ENCODE data around the gene NTPCR. TPM values are rescaled to one million over a fixed set of nuclear protein-coding genes. Genes with fewer than 3 reads are reported as not detected.
"Not testable (repeated sequence)": the region's sequence is repeated elsewhere in the genome, so short reads cannot be mapped to it uniquely, and the experiment has no call there.

NTPCR gene
- total and polyA plus RNA-seq, 2 donors, result 50.8 to 53.7 TPM

DNA sequence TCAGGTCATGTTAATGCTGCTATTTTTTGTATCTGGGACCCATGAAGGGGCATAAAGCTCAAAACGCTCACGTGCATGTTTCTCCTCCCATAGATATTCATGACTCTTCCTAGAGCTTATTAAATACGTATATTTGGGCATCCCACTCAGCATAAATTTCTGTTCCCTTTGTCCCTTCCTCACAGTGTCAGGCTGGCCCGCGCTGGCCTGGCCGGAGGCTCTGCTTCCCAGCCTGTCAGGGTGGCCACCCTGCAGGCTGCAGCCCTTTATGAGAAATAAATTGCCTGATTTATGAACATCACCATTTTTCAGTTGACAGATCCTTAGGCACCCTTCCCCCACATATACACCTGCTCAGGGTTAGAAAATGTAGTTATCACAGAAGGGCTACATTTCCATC, 44.0 kb upstream of the NTPCR start:
- Histone ChIP-seq H3K9me3 (ENCODE audit: control insufficient read depth in 2 of 2, insufficient read depth in 1 of 2, low read length in 1 of 2) (no peaks in the 10 kb centered on the region), H3K4me3 (ENCODE audit: low read length in 2 of 2) (no peak overlapping the region), H3K27ac (ENCODE audit: low read depth in 1 of 2, low read length in 1 of 2) (peak overlapping the region in 1 of 2 donors; percentile 74), H3K27me3 (ENCODE audit: control insufficient read depth in 2 of 2, insufficient read depth in 1 of 2, low read length in 1 of 2) (peaks cover 0 to 2% of the 10 kb centered on the region in 2 donors), H3K36me3 (ENCODE audit: control insufficient read depth in 2 of 2, insufficient read depth in 2 of 2, low read length in 1 of 2) (no peaks in the 10 kb centered on the region), H3K4me1 (ENCODE audit: control insufficient read depth in 2 of 2, insufficient read depth in 2 of 2, low read length in 2 of 2) (peaks cover 30 to 85% of the 10 kb centered on the region in 2 donors)
- WGBS, result 99% methylated on average over 6 of the region's 6 CpGs
- peak in 2 of 9 donors; percentile 41 to 72 for DNase-seq (ENCODE audit: low read depth in 6 of 9, low spot score in 9 of 9)

DNA sequence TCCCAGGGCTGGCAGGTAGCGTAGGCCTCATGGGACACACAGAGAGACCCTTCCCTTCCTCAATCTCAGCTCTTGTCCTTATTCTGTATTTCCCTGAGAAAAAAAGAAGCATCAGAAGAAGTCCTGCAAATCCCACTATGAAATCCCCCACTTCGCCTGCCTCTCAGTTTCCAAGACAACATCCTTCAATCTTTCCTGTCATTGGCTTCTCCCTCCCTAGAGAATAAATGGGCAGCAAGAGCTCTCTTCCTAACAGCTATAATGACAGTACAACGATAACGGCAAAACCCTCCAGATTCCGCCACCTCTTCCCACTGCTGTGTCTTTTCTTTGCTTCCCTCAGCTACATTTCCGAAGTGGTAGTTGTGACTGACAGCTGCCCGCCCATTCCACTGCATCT, 41.6 kb upstream of the NTPCR start:
- H3K4me3 ChIP-seq (ENCODE audit: low read length in 2 of 2), result no peak overlapping the region
- WGBS, result 99% methylated on average over 7 of the region's 7 CpGs

DNA sequence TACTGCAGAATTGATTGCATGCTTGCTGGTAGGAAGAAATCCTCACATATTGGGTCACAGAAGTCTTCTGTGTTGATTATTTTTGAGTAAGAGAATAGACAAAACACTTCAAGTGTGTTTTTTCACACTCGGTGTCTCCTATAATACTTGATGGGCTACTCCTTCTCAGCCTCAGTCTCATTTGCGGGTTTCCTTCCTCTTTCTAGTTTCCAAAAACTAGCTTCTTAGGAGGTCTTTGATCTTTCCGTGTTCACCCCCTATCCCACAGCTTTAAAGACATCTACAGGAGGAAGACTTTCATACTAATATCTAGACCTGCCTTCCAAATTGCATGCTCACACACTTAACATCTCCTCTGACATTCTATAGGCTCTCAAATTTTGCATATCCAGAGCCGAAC, 40.7 kb upstream of the NTPCR start:
- Histone ChIP-seq H3K27ac (ENCODE audit: low read depth in 1 of 2, low read length in 1 of 2) (no peak overlapping the region), H3K9me3 (ENCODE audit: control insufficient read depth in 2 of 2, insufficient read depth in 1 of 2, low read length in 1 of 2) (no peaks in the 10 kb centered on the region), H3K4me1 (ENCODE audit: control insufficient read depth in 2 of 2, insufficient read depth in 2 of 2, low read length in 2 of 2) (peaks cover 30 to 59% of the 10 kb centered on the region in 2 donors), H3K36me3 (ENCODE audit: control insufficient read depth in 2 of 2, insufficient read depth in 2 of 2, low read length in 1 of 2) (no peaks in the 10 kb centered on the region), H3K4me3 (ENCODE audit: low read length in 2 of 2) (no peak overlapping the region), H3K27me3 (ENCODE audit: control insufficient read depth in 2 of 2, insufficient read depth in 1 of 2, low read length in 1 of 2) (peaks cover 0 to 2% of the 10 kb centered on the region in 2 donors)
- DNase-seq (ENCODE audit: low read depth in 6 of 9, low spot score in 9 of 9), result peak in 1 of 9 donors; percentile 58
- 18% methylated on average over 4 of the region's 4 CpGs for WGBS

More for the DNA sequence above, 41.6 kb upstream of the NTPCR start:
- no peak for DNase-seq (ENCODE audit: low read depth in 6 of 9, low spot score in 9 of 9)
- Histone ChIP-seq H3K9me3 (ENCODE audit: control insufficient read depth in 2 of 2, insufficient read depth in 1 of 2, low read length in 1 of 2) (no peaks in the 10 kb centered on the region), H3K4me1 (ENCODE audit: control insufficient read depth in 2 of 2, insufficient read depth in 2 of 2, low read length in 2 of 2) (peaks cover 30 to 66% of the 10 kb centered on the region in 2 donors), H3K36me3 (ENCODE audit: control insufficient read depth in 2 of 2, insufficient read depth in 2 of 2, low read length in 1 of 2) (no peaks in the 10 kb centered on the region), H3K27me3 (ENCODE audit: control insufficient read depth in 2 of 2, insufficient read depth in 1 of 2, low read length in 1 of 2) (peaks cover 0 to 2% of the 10 kb centered on the region in 2 donors), H3K27ac (ENCODE audit: low read depth in 1 of 2, low read length in 1 of 2) (no peak overlapping the region)

DNA sequence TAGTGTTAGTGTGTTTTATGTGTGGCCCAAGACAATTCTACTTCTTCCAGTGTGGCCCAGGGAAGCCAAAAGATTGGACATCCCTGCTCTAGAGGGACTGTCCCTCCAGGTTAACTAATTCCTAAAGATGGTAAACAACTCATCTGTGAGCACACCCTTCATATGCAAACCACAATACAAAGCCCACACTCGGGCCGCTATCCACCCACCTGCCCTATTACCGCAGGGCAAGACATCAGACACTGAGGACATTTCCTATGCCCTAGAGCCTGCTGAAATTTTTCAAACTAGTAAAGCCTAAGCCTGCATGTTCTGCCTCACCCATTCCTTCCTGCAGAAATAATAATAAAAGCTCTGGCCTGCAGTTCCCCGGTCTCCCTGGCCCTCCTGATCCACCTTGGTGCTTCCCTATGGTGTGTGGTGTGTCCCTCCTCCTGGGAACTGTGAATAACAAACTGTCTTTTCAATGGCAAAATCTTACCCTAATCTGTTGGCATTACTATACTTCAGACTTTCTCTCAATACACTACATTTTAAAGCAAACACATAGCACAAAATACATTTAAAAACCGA, 39.3 kb upstream of the NTPCR start:
- 56% methylated on average over 5 of the region's 5 CpGs for WGBS
- Histone ChIP-seq H3K36me3 (ENCODE audit: control insufficient read depth in 2 of 2, insufficient read depth in 2 of 2, low read length in 1 of 2) (no peaks in the 10 kb centered on the region), H3K9me3 (ENCODE audit: control insufficient read depth in 2 of 2, insufficient read depth in 1 of 2, low read length in 1 of 2) (no peaks in the 10 kb centered on the region), H3K27me3 (ENCODE audit: control insufficient read depth in 2 of 2, insufficient read depth in 1 of 2, low read length in 1 of 2) (peaks cover 0 to 2% of the 10 kb centered on the region in 2 donors), H3K4me3 (ENCODE audit: low read length in 2 of 2) (no peak overlapping the region), H3K4me1 (ENCODE audit: control insufficient read depth in 2 of 2, insufficient read depth in 2 of 2, low read length in 2 of 2) (peaks cover 19 to 55% of the 10 kb centered on the region in 2 donors), H3K27ac (ENCODE audit: low read depth in 1 of 2, low read length in 1 of 2) (no peak overlapping the region)
- DNase-seq (ENCODE audit: low read depth in 6 of 9, low spot score in 9 of 9), result no peak

DNA sequence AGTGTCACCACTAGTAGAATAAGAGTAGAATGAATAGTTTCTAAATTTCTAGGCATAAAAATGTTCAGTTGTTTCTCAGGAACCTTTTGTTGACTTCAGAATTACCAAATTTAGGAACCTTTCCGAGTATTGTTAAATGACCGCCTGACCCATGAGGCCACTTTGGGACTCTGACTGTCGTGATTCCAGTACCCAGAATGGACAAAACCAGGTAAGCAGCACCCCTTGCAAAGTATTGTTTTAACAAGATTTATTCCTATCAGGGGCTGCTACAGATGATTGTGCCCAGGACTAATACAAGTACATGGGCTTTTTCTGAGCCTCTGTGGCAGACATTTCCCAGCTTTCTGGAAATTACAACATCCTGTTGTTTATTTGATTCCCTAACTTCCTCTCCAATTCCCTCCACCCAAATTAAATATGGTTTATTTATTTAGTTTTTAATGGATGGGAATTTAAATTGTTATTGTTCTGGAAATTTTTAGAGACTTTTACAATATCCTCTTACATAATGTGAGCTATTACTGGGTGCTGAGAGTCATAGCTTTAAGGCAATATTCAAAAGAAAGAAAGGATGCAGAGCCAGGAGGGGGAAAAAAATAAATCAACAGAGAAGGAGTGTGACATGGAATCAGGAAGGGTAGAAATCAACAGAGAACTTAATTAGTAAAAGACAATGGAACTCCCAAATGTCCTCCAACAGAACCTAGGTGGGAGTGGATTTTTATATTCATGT, 37.4 kb upstream of the NTPCR start:
- no peak for DNase-seq (ENCODE audit: low read depth in 6 of 9, low spot score in 9 of 9)
- Histone ChIP-seq H3K9me3 (ENCODE audit: control insufficient read depth in 2 of 2, insufficient read depth in 1 of 2, low read length in 1 of 2) (no peaks in the 10 kb centered on the region), H3K27ac (ENCODE audit: low read depth in 1 of 2, low read length in 1 of 2) (no peak overlapping the region), H3K4me3 (ENCODE audit: low read length in 2 of 2) (no peak overlapping the region), H3K4me1 (ENCODE audit: control insufficient read depth in 2 of 2, insufficient read depth in 2 of 2, low read length in 2 of 2) (peaks cover 11 to 43% of the 10 kb centered on the region in 2 donors), H3K36me3 (ENCODE audit: control insufficient read depth in 2 of 2, insufficient read depth in 2 of 2, low read length in 1 of 2) (no peaks in the 10 kb centered on the region), H3K27me3 (ENCODE audit: control insufficient read depth in 2 of 2, insufficient read depth in 1 of 2, low read length in 1 of 2) (no peaks in the 10 kb centered on the region)
- 95% methylated on average over 3 of the region's 3 CpGs for WGBS

DNA sequence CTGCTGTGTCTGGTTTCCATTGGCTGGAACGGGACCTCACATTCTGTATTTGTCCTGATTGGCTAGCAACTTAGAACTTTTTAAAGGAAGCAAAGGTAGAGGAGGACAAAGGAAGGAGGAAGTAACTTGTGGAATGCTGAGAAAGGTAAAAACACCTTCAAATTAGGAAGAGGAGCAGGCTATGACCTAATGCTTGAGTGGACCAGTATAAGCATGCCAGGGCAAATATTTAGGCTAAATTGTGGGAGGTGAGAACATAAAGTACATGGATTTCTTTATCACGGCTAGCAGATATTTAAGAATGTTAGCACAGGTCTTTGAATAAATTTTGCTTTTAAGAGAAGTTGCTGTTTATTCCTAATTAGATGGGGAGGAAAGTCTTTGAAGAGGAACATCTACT, 36.1 kb upstream of the NTPCR start:
- not testable (repeated sequence) for H3K4me3 ChIP-seq (ENCODE audit: low read length in 2 of 2); DNase-seq (ENCODE audit: low read depth in 6 of 9, low spot score in 9 of 9); H3K9me3 ChIP-seq (ENCODE audit: control insufficient read depth in 2 of 2, insufficient read depth in 1 of 2, low read length in 1 of 2); H3K36me3 ChIP-seq (ENCODE audit: control insufficient read depth in 2 of 2, insufficient read depth in 2 of 2, low read length in 1 of 2); H3K27ac ChIP-seq (ENCODE audit: low read depth in 1 of 2, low read length in 1 of 2); H3K27me3 ChIP-seq (ENCODE audit: control insufficient read depth in 2 of 2, insufficient read depth in 1 of 2, low read length in 1 of 2)
- WGBS, result 98% methylated on average over 2 of the region's 2 CpGs
- H3K4me1 ChIP-seq (ENCODE audit: control insufficient read depth in 2 of 2, insufficient read depth in 2 of 2, low read length in 2 of 2), result peaks cover 11 to 30% of the 10 kb centered on the region in 2 donors

DNA sequence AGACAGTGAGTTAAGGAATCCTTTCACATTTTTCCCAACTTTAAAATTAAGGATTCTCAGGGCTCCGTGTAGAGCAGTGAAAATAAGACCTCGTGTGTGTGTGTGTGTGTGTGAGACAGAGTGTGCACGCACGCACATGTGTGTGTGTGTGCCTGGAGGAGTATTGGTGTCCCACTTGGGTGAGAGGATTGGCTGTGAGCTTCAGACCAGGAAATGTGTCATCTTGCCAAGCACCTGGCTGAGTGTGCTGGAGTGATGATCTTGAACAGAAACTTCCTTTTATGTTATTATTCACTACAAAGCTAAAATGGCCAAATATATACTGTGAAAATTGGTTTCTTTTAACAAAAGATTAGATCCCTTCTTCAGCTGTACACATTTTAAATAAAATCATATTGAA, 35.2 kb upstream of the NTPCR start:
- peak overlapping the region in 1 of 2 donors; percentile 10 for H3K27ac ChIP-seq (ENCODE audit: low read depth in 1 of 2, low read length in 1 of 2)
- no peak for DNase-seq (ENCODE audit: low read depth in 6 of 9, low spot score in 9 of 9)
- no peaks in the 10 kb centered on the region for H3K36me3 ChIP-seq (ENCODE audit: control insufficient read depth in 2 of 2, insufficient read depth in 2 of 2, low read length in 1 of 2)
- H3K9me3 ChIP-seq (ENCODE audit: control insufficient read depth in 2 of 2, insufficient read depth in 1 of 2, low read length in 1 of 2), result no peaks in the 10 kb centered on the region
- H3K4me1 ChIP-seq (ENCODE audit: control insufficient read depth in 2 of 2, insufficient read depth in 2 of 2, low read length in 2 of 2), result peaks cover 4 to 21% of the 10 kb centered on the region in 2 donors
- WGBS, result 66% methylated on average over 4 of the region's 4 CpGs
- no peak overlapping the region for H3K4me3 ChIP-seq (ENCODE audit: low read length in 2 of 2)
- H3K27me3 ChIP-seq (ENCODE audit: control insufficient read depth in 2 of 2, insufficient read depth in 1 of 2, low read length in 1 of 2), result no peaks in the 10 kb centered on the region

DNA sequence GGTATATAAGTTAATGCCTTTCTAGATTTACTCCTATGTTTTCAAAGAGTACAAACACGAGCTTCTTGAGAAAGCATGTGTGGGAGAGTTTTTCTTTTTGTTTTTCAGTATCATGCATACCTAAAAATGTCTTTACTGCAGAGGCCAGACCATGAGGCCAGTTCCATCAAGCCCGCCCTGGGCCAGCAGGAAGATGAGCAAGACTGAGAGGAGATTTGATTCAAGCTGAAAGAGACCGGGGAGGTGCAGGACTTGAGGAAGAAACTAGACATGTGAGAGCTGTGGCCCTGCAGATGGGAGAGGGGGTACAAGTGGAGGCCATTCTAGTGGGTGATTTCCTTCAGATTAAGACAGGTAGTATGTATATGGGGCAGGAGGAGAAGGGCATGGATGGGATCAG, 33.4 kb upstream of the NTPCR start:
- Histone ChIP-seq H3K4me3 (ENCODE audit: low read length in 2 of 2) (no peak overlapping the region), H3K27me3 (ENCODE audit: control insufficient read depth in 2 of 2, insufficient read depth in 1 of 2, low read length in 1 of 2) (peaks cover 0 to 3% of the 10 kb centered on the region in 2 donors), H3K27ac (ENCODE audit: low read depth in 1 of 2, low read length in 1 of 2) (no peak overlapping the region), H3K4me1 (ENCODE audit: control insufficient read depth in 2 of 2, insufficient read depth in 2 of 2, low read length in 2 of 2) (peaks cover 0 to 13% of the 10 kb centered on the region in 2 donors), H3K9me3 (ENCODE audit: control insufficient read depth in 2 of 2, insufficient read depth in 1 of 2, low read length in 1 of 2) (no peaks in the 10 kb centered on the region), H3K36me3 (ENCODE audit: control insufficient read depth in 2 of 2, insufficient read depth in 2 of 2, low read length in 1 of 2) (no peaks in the 10 kb centered on the region)
- no peak for DNase-seq (ENCODE audit: low read depth in 6 of 9, low spot score in 9 of 9)
- WGBS, result 98% methylated on average over 3 of the region's 3 CpGs

DNA sequence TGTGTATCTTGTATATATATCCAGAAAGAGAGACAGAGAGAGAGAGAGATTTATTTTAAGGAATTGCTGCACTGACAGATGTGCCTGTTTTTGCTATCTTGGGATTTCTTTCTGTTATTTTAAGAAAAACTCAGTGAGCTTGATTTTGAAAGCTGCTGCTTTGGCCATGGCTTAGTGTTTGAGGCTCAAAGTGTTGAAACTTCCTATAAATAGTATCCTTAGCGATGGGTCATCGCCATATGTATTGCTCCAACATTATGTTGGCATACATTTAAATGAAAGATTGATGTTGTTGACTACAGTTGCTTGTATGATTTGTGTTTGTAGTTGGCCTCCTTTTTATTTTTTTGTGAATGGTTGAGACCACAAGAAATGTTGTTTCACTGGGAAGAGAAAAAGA, 29.0 kb upstream of the NTPCR start:
- Histone ChIP-seq H3K4me1 (ENCODE audit: control insufficient read depth in 2 of 2, insufficient read depth in 2 of 2, low read length in 2 of 2) (peaks cover 22 to 42% of the 10 kb centered on the region in 2 donors), H3K36me3 (ENCODE audit: control insufficient read depth in 2 of 2, insufficient read depth in 2 of 2, low read length in 1 of 2) (no peaks in the 10 kb centered on the region), H3K9me3 (ENCODE audit: control insufficient read depth in 2 of 2, insufficient read depth in 1 of 2, low read length in 1 of 2) (no peaks in the 10 kb centered on the region), H3K4me3 (ENCODE audit: low read length in 2 of 2) (no peak overlapping the region), H3K27ac (ENCODE audit: low read depth in 1 of 2, low read length in 1 of 2) (no peak overlapping the region), H3K27me3 (ENCODE audit: control insufficient read depth in 2 of 2, insufficient read depth in 1 of 2, low read length in 1 of 2) (peaks cover 0 to 8% of the 10 kb centered on the region in 2 donors)
- 98% methylated on average over 2 of the region's 2 CpGs for WGBS
- DNase-seq (ENCODE audit: low read depth in 6 of 9, low spot score in 9 of 9), result no peak
